Nephron (organoid): ENCODE data around the gene COMP.

Experiments
- H3K27ac Mint-ChIP-seq, 3 experiments: 2 replicates each; pipeline ENCODE4 v1.8.0; 2020; ENCODE audit warnings: mixed read lengths in 3 of 3, mild to moderate bottlenecking in 2 of 3, moderate library complexity in 1 of 3
- H3K27me3 Mint-ChIP-seq: 2 replicates; pipeline ENCODE4 v1.8.0; 2021; ENCODE audit warnings: low read depth, mild to moderate bottlenecking, moderate library complexity, mixed read lengths
- H3K36me3 Mint-ChIP-seq: 2 replicates; pipeline ENCODE4 v1.8.0; 2020; ENCODE audit warnings: low read depth, mixed read lengths
- H3K4me1 Mint-ChIP-seq: 2 replicates; pipeline ENCODE4 v1.8.0; 2020; ENCODE audit warnings: mixed read lengths
- H3K4me3 Mint-ChIP-seq, 3 experiments: 2 replicates each; pipeline ENCODE4 v1.8.0; 2020; ENCODE audit warnings: mild to moderate bottlenecking in 3 of 3, mixed read lengths in 3 of 3, moderate library complexity in 2 of 3
- H3K9me3 Mint-ChIP-seq: 2 replicates; pipeline ENCODE4 v1.8.0; 2020; ENCODE audit warnings: mixed read lengths
- TF ChIP-seq, protein P1 (sequence below), 3 experiments: fragments of 200-600 bp; sonication (generic); IDR thresholded peaks; one replicate each; pipeline ENCODE4 v1.5.0; 2021; ENCODE audit warnings: antibody characterized with exemption in 3 of 3; ENCODE audit not compliant: unreplicated experiment in 3 of 3

The COMP gene

DNA sequence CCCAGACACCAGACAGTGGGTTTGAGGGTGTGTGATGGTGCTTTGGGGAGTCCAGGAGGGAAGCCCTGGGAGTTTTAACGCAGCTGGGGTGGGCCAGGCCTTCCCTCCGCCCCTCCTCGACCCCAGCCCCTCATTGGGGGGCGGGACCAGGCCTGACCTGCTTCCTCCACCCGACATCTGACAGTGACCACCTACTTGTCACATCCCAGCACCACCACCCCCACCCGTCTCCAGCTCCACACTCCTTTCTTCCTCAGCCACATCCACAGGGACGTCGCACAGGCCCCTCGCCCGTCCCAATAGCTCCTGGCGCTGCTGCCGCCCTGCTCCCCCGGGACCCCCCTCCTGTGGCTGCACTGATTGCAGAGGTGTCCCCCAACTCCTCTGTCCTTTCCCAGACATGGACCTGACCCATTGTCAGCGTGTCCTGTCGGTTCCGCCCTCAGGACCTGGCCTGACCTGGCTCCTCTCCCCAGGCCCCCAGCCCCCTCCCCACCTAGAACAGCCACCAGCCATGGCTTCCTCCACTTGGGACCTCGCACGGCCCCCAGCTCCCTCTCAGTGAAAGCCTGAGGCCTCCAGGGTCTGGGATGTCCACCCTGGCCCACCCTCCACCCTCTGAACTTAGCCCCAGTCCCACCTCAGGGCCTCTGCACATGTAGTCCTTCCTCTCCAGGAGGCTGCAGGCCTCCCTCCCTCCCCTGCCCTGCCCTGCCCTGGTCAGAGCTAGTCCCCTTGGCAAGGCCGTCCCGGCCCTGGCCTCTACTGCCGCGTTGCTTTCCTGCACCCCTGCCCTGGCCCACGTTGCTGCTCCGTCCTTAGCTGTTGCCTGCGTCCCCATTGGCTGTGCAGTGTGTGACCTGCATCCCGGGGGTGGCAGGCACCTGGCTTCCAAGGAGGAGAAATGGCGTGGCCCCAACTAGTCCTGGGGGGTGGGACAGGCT, 30.4 kb downstream of the COMP start:
- Mint-ChIP-seq H3K9me3 (no peaks in the 10 kb centered on the region), H3K4me3 (no peak overlapping the region), H3K36me3 (no peaks in the 10 kb centered on the region), H3K27me3 (no peaks in the 10 kb centered on the region), H3K27ac (peak overlapping the region in 1 of 3 experiments; percentile 88), H3K4me1 (peaks cover 13% of the 10 kb centered on the region)
- TF ChIP-seq, protein P1, sequence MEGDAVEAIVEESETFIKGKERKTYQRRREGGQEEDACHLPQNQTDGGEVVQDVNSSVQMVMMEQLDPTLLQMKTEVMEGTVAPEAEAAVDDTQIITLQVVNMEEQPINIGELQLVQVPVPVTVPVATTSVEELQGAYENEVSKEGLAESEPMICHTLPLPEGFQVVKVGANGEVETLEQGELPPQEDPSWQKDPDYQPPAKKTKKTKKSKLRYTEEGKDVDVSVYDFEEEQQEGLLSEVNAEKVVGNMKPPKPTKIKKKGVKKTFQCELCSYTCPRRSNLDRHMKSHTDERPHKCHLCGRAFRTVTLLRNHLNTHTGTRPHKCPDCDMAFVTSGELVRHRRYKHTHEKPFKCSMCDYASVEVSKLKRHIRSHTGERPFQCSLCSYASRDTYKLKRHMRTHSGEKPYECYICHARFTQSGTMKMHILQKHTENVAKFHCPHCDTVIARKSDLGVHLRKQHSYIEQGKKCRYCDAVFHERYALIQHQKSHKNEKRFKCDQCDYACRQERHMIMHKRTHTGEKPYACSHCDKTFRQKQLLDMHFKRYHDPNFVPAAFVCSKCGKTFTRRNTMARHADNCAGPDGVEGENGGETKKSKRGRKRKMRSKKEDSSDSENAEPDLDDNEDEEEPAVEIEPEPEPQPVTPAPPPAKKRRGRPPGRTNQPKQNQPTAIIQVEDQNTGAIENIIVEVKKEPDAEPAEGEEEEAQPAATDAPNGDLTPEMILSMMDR (IDR thresholded peaks at IDR 0.05; ENCODE audit: unreplicated experiment in 3 of 3): no peak

- Mint-ChIP-seq H3K4me3 (no peak overlapping the region), H3K4me1 (peaks cover 13% of the 10 kb centered on the region), H3K36me3 (no peaks in the 10 kb centered on the region), H3K9me3 (no peaks in the 10 kb centered on the region), H3K27ac (no peak overlapping the region), H3K27me3 (no peaks in the 10 kb centered on the region)
- TF ChIP-seq, protein P1 (IDR thresholded peaks at IDR 0.05; ENCODE audit: unreplicated experiment in 3 of 3): no peak
Observed at GRCh38 chr19:18759995-18760426, 31.1 kb downstream of the COMP start.

DNA sequence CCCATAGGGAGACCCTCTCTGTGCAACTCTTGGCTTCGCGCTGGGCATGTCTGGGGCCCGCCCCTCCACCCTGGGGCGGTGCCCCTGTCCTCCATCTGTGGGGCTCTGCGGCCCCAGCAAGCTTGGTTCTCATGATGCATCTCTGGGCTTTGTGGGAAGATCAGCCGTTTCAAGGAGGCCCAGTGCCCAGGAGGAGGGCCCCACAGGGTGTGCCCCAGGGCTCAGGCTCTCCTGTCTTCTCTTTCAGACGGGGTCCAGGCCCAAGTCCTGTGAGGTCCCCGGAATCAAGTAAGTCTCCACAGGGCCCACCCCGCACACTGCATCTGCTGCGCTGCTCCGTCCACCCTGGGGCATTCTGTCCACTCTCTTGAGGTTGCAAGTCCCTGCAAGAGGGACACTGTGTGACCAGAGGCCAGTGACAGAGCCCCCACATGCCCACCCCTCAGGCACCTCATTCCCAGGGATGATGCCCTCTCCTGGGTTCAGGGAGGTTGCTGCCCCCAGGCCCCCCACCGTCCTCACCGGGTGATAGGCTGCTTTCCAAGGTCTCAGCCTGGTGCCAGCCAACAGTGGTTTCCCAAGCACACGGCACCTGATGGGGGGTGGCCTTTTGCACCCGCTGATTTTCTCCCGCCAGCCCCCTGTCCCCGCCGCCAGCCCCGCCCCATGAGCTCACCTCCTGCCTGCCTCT, 31.7 kb downstream of the COMP start:
- Mint-ChIP-seq H3K9me3 (no peaks in the 10 kb centered on the region), H3K4me1 (peaks cover 13% of the 10 kb centered on the region), H3K27me3 (no peaks in the 10 kb centered on the region), H3K27ac (no peak overlapping the region), H3K4me3 (no peak overlapping the region), H3K36me3 (peaks cover 3% of the 10 kb centered on the region)
- TF ChIP-seq, protein P1 (IDR thresholded peaks at IDR 0.05; ENCODE audit: unreplicated experiment in 3 of 3): no peak

DNA sequence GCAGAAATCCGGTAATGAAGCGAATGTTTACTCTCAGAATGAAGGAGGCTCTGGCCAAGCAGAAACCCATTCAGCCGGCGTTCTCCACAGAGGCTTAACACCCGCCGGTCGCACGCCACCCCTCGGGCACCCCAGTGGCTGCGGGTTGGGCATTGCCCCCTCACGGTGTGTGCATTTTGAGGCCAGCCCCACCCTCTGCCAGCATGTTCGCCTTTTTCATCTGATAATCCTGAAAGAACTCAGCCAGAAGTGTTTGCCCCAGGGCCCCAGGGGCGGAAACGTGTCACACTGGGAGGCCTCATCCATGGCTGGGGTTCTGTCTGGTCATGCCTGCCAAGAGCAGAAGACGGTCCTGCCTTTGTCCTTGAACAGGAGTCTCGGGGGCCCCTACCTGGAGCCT, 34.2 kb downstream of the COMP start:
- peaks cover 5% of the 10 kb centered on the region for H3K4me1 Mint-ChIP-seq
- TF ChIP-seq, protein P1 (IDR thresholded peaks at IDR 0.05; ENCODE audit: unreplicated experiment in 3 of 3): no peak
- H3K27me3 Mint-ChIP-seq: no peaks in the 10 kb centered on the region
- no peak overlapping the region for H3K4me3 Mint-ChIP-seq
- H3K36me3 Mint-ChIP-seq: peaks cover 14% of the 10 kb centered on the region
- H3K27ac Mint-ChIP-seq: no peak overlapping the region
- no peaks in the 10 kb centered on the region for H3K9me3 Mint-ChIP-seq

GRCh38 chr19:18754501-18754900, 36.6 kb downstream of the COMP start:
- Mint-ChIP-seq H3K9me3 (no peaks in the 10 kb centered on the region), H3K27me3 (no peaks in the 10 kb centered on the region), H3K36me3 (peaks cover 21% of the 10 kb centered on the region), H3K27ac (no peak overlapping the region), H3K4me1 (peaks cover 13% of the 10 kb centered on the region), H3K4me3 (no peak overlapping the region)
- TF ChIP-seq, protein P1 (IDR thresholded peaks at IDR 0.05; ENCODE audit: unreplicated experiment in 3 of 3): no peak
